Measurements from ENCODE around the gene NR2C2AP.
A peak's percentile ranks its signal among the peaks of the same experiment; 100 is the strongest.

The NR2C2AP gene

GRCh38 chr19:19214892-19215291 is 11.7 kb upstream of the NR2C2AP start:
- no peak for DNase-seq (ENCODE audit: low read depth in 3 of 3)

GRCh38 chr19:19214159-19214490 is 10.9 kb upstream of the NR2C2AP start:
- no peak for DNase-seq (ENCODE audit: low read depth in 3 of 3)

- DNase-seq (ENCODE audit: low read depth in 3 of 3) = no peak
These were observed 10.4 kb upstream of the NR2C2AP start for GRCh38 chr19:19213426-19214158.

- DNase-seq (ENCODE audit: low read depth in 3 of 3) = no peak
These were observed 9.7 kb upstream of the NR2C2AP start for GRCh38 chr19:19212916-19213315.

GRCh38 chr19:19211499-19212420 is 8.5 kb upstream of the NR2C2AP start, which contains the start of gene NCAN:
NCAN (plus strand) TSS chr19:19211958; CDS start chr19:19216954, 4,996 bp downstream.
- DNase-seq (ENCODE audit: low read depth in 3 of 3) = no peak

GRCh38 chr19:19209372-19209771 is 6.2 kb upstream of the NR2C2AP start:
- DNase-seq (ENCODE audit: low read depth in 3 of 3) = no peak

- no peak for DNase-seq (ENCODE audit: low read depth in 3 of 3)
These were observed 4.7 kb upstream of the NR2C2AP start for GRCh38 chr19:19207637-19208572.

GRCh38 chr19:19206938-19207337 is 3.7 kb upstream of the NR2C2AP start:
- no peak for DNase-seq (ENCODE audit: low read depth in 3 of 3)

- DNase-seq (ENCODE audit: low read depth in 3 of 3) = no peak
These were observed 2.5 kb upstream of the NR2C2AP start for GRCh38 chr19:19205416-19206410.

- no peak for DNase-seq (ENCODE audit: low read depth in 3 of 3)
These were observed 967 bp upstream of the NR2C2AP start for GRCh38 chr19:19204181-19204580.

GRCh38 chr19:19202707-19203011 is 555 bp downstream of the NR2C2AP start:
- DNase-seq (ENCODE audit: low read depth in 3 of 3) = no peak

GRCh38 chr19:19201697-19202630 is 1.2 kb downstream of the NR2C2AP start:
- no peak for DNase-seq (ENCODE audit: low read depth in 3 of 3)

GRCh38 chr19:19193926-19194325 is 9.3 kb downstream of the NR2C2AP start:
- DNase-seq (ENCODE audit: low read depth in 3 of 3) = no peak

- no peak for DNase-seq (ENCODE audit: low read depth in 3 of 3)
These were observed 10.2 kb downstream of the NR2C2AP start for GRCh38 chr19:19192910-19193423.

- peak; percentile 94 to 98 (median 98) for DNase-seq (ENCODE audit: low read depth in 3 of 3)
These were observed 10.9 kb downstream of the NR2C2AP start, which contains the start of the genes BORCS8 and RFXANK for GRCh38 chr19:19192078-19192882. BORCS8 (minus strand) TSS chr19:19192152; CDS start chr19:19192117, 35 bp downstream. RFXANK (plus strand) TSS chr19:19192258; CDS start chr19:19193947, 1,689 bp downstream.

- no peak for DNase-seq (ENCODE audit: low read depth in 3 of 3)
These were observed 11.5 kb downstream of the NR2C2AP start for GRCh38 chr19:19191768-19192077.

GRCh38 chr19:19186742-19187141 is 16.5 kb downstream of the NR2C2AP start:
- no peak for DNase-seq (ENCODE audit: low read depth in 3 of 3)
